ENCODE data around the gene PDZD2. TPM values are rescaled to one million over a fixed set of nuclear protein-coding genes. Genes with fewer than 3 reads are reported as not detected.
"Not testable (repeated sequence)": the region's sequence is repeated elsewhere in the genome, so short reads cannot be mapped to it uniquely, and the experiment has no call there.

PDZD2 gene
- total RNA-seq, 1 donor from 2014 or later = 2.6 TPM

DNA sequence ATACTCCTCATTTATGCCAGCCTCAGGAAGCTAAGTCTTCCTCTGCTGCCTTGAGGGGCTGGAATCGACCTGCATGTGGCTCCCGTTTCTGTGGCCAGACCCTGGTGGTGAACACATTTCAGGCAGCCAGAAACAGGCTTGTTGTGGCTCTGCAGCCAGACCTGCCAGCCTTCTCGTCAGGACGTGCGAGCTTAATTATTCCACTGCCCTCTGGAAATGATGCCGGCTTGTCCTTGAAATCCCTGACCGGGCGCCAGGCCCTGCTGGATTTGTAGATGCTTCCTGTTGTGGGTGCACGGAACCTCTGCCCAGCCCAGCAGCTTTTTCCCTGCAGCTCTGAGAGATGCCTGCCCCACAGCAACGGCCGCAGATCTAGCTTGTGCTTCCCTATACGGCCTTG, 41.6 kb downstream of the PDZD2 start:
- no peak overlapping the region for H3K9ac ChIP-seq (ENCODE audit: low read depth in 1 of 3, low read length in 3 of 3)
- no peak overlapping the region for H3K27ac ChIP-seq (ENCODE audit: low read depth, low read length)
- no peaks in the 10 kb centered on the region for H3K9me3 ChIP-seq (ENCODE audit: control insufficient read depth in 3 of 3, low read length in 3 of 3)
- H3K27me3 ChIP-seq (ENCODE audit: control insufficient read depth in 3 of 3, insufficient read depth in 3 of 3, low read length in 3 of 3) = peaks cover 0 to 3% (median 0%) of the 10 kb centered on the region in 3 donors
- H3K36me3 ChIP-seq (ENCODE audit: control insufficient read depth in 3 of 3, insufficient read depth in 3 of 3, low read length in 3 of 3) = no peaks in the 10 kb centered on the region
- H3K4me3 ChIP-seq (ENCODE audit: low read length in 3 of 3) = no peak overlapping the region
- peaks cover 0 to 3% (median 0%) of the 10 kb centered on the region in 3 donors for H3K4me1 ChIP-seq (ENCODE audit: control insufficient read depth in 3 of 3, insufficient read depth in 3 of 3, low read length in 3 of 3)

DNA sequence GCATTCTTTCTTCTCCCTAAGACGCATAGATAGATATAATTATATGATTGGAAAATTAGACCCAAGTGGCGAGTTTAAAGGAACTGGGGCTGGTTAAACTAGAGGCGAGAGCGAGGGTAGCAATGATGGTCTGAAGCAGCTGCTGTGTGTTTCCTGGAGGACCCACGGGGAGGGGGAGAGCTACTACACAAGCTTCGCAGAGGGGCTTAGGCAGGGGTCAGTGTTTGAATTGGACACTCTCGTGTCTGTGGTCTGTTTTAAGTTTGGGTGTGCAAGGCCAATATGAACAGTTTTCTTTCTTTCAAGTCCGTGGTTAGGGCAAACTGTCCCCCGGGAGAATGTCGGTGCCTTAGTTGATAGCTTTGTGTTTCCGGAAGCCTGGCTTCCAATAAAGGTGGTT, 43.1 kb downstream of the PDZD2 start:
- no peak overlapping the region for H3K27ac ChIP-seq (ENCODE audit: low read depth, low read length)
- H3K9ac ChIP-seq (ENCODE audit: low read depth in 1 of 3, low read length in 3 of 3) = no peak overlapping the region
- peaks cover 0 to 3% (median 0%) of the 10 kb centered on the region in 3 donors for H3K4me1 ChIP-seq (ENCODE audit: control insufficient read depth in 3 of 3, insufficient read depth in 3 of 3, low read length in 3 of 3)
- H3K36me3 ChIP-seq (ENCODE audit: control insufficient read depth in 3 of 3, insufficient read depth in 3 of 3, low read length in 3 of 3) = no peaks in the 10 kb centered on the region
- no peaks in the 10 kb centered on the region for H3K9me3 ChIP-seq (ENCODE audit: control insufficient read depth in 3 of 3, low read length in 3 of 3)
- H3K4me3 ChIP-seq (ENCODE audit: low read length in 3 of 3) = no peak overlapping the region
- peaks cover 0 to 3% (median 0%) of the 10 kb centered on the region in 3 donors for H3K27me3 ChIP-seq (ENCODE audit: control insufficient read depth in 3 of 3, insufficient read depth in 3 of 3, low read length in 3 of 3)

- Histone ChIP-seq H3K9ac (ENCODE audit: low read depth in 1 of 3, low read length in 3 of 3) (no peak overlapping the region), H3K27ac (ENCODE audit: low read depth, low read length) (no peak overlapping the region), H3K4me1 (ENCODE audit: control insufficient read depth in 3 of 3, insufficient read depth in 3 of 3, low read length in 3 of 3) (peaks cover 0 to 3% (median 0%) of the 10 kb centered on the region in 3 donors), H3K4me3 (ENCODE audit: low read length in 3 of 3) (no peak overlapping the region), H3K9me3 (ENCODE audit: control insufficient read depth in 3 of 3, low read length in 3 of 3) (no peaks in the 10 kb centered on the region), H3K27me3 (ENCODE audit: control insufficient read depth in 3 of 3, insufficient read depth in 3 of 3, low read length in 3 of 3) (peaks cover 0 to 3% (median 0%) of the 10 kb centered on the region in 3 donors), H3K36me3 (ENCODE audit: control insufficient read depth in 3 of 3, insufficient read depth in 3 of 3, low read length in 3 of 3) (no peaks in the 10 kb centered on the region)
These were observed 43.9 kb downstream of the PDZD2 start for GRCh38 chr5:31682851-31683250.

GRCh38 chr5:31688515-31689092, 49.7 kb downstream of the PDZD2 start:
- H3K36me3 ChIP-seq (ENCODE audit: control insufficient read depth in 3 of 3, insufficient read depth in 3 of 3, low read length in 3 of 3) = no peaks in the 10 kb centered on the region
- H3K4me1 ChIP-seq (ENCODE audit: control insufficient read depth in 3 of 3, insufficient read depth in 3 of 3, low read length in 3 of 3) = peaks cover 0 to 6% (median 3%) of the 10 kb centered on the region in 3 donors
- H3K27ac ChIP-seq (ENCODE audit: low read depth, low read length) = no peak overlapping the region
- H3K4me3 ChIP-seq (ENCODE audit: low read length in 3 of 3) = no peak overlapping the region
- H3K9me3 ChIP-seq (ENCODE audit: control insufficient read depth in 3 of 3, low read length in 3 of 3) = no peaks in the 10 kb centered on the region
- H3K9ac ChIP-seq (ENCODE audit: low read depth in 1 of 3, low read length in 3 of 3) = no peak overlapping the region
- no peaks in the 10 kb centered on the region for H3K27me3 ChIP-seq (ENCODE audit: control insufficient read depth in 3 of 3, insufficient read depth in 3 of 3, low read length in 3 of 3)

DNA sequence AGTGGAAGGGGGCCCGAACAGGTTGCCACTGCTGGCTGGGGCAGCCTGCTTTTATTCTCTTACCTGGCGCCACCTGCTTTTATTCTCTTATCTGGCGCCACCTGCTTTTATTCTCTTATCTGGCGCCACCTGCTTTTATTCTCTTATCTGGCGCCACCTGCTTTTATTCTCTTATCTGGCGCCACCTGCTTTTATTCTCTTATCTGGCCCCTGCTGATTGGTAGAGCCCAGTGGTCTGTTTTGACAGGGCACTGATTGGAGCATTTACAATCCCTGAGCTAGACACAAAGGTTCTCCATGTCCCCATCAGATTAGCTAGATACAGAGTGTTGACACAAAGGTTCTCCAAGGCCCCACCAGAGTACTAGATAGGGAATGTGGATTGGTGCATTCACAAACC, 52.5 kb downstream of the PDZD2 start:
- H3K36me3 ChIP-seq (ENCODE audit: control insufficient read depth in 3 of 3, insufficient read depth in 3 of 3, low read length in 3 of 3); H3K4me3 ChIP-seq (ENCODE audit: low read length in 3 of 3); H3K27me3 ChIP-seq (ENCODE audit: control insufficient read depth in 3 of 3, insufficient read depth in 3 of 3, low read length in 3 of 3); H3K27ac ChIP-seq (ENCODE audit: low read depth, low read length); H3K9ac ChIP-seq (ENCODE audit: low read depth in 1 of 3, low read length in 3 of 3); H3K4me1 ChIP-seq (ENCODE audit: control insufficient read depth in 3 of 3, insufficient read depth in 3 of 3, low read length in 3 of 3); H3K9me3 ChIP-seq (ENCODE audit: control insufficient read depth in 3 of 3, low read length in 3 of 3): not testable (repeated sequence)

- Histone ChIP-seq H3K9ac (ENCODE audit: low read depth in 1 of 3, low read length in 3 of 3) (no peak overlapping the region), H3K36me3 (ENCODE audit: control insufficient read depth in 3 of 3, insufficient read depth in 3 of 3, low read length in 3 of 3) (peaks cover 0 to 2% (median 0%) of the 10 kb centered on the region in 3 donors), H3K27me3 (ENCODE audit: control insufficient read depth in 3 of 3, insufficient read depth in 3 of 3, low read length in 3 of 3) (no peaks in the 10 kb centered on the region), H3K4me1 (ENCODE audit: control insufficient read depth in 3 of 3, insufficient read depth in 3 of 3, low read length in 3 of 3) (peaks cover 0 to 6% (median 3%) of the 10 kb centered on the region in 3 donors), H3K4me3 (ENCODE audit: low read length in 3 of 3) (no peak overlapping the region), H3K27ac (ENCODE audit: low read depth, low read length) (no peak overlapping the region), H3K9me3 (ENCODE audit: control insufficient read depth in 3 of 3, low read length in 3 of 3) (no peaks in the 10 kb centered on the region)
These were observed 53.8 kb downstream of the PDZD2 start for GRCh38 chr5:31692561-31693221.

DNA sequence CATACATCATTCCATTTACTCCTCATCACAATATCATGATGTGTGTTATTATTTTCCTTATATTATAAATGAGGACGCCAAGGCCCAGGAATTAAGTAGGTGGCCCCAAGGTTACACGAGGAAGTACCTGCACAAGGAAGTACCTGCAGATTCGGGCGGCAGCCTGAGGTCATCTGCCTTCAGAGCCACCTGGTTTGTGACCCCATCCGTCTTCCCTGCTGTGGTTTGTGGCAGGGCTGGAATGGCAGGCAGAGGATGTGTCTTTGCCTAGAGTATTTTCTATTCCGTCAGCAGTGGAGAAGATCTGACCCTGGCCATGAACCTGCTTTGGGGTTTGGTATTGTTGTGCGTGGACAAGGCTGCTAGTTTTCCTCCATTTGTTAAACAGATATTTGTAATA, 59.7 kb downstream of the PDZD2 start:
- H3K36me3 ChIP-seq (ENCODE audit: control insufficient read depth in 3 of 3, insufficient read depth in 3 of 3, low read length in 3 of 3) = peaks cover 0 to 2% (median 0%) of the 10 kb centered on the region in 3 donors
- no peaks in the 10 kb centered on the region for H3K9me3 ChIP-seq (ENCODE audit: control insufficient read depth in 3 of 3, low read length in 3 of 3)
- no peak overlapping the region for H3K27ac ChIP-seq (ENCODE audit: low read depth, low read length)
- no peak overlapping the region for H3K9ac ChIP-seq (ENCODE audit: low read depth in 1 of 3, low read length in 3 of 3)
- H3K4me3 ChIP-seq (ENCODE audit: low read length in 3 of 3) = no peak overlapping the region
- H3K27me3 ChIP-seq (ENCODE audit: control insufficient read depth in 3 of 3, insufficient read depth in 3 of 3, low read length in 3 of 3) = no peaks in the 10 kb centered on the region
- peaks cover 0 to 6% (median 3%) of the 10 kb centered on the region in 3 donors for H3K4me1 ChIP-seq (ENCODE audit: control insufficient read depth in 3 of 3, insufficient read depth in 3 of 3, low read length in 3 of 3)

DNA sequence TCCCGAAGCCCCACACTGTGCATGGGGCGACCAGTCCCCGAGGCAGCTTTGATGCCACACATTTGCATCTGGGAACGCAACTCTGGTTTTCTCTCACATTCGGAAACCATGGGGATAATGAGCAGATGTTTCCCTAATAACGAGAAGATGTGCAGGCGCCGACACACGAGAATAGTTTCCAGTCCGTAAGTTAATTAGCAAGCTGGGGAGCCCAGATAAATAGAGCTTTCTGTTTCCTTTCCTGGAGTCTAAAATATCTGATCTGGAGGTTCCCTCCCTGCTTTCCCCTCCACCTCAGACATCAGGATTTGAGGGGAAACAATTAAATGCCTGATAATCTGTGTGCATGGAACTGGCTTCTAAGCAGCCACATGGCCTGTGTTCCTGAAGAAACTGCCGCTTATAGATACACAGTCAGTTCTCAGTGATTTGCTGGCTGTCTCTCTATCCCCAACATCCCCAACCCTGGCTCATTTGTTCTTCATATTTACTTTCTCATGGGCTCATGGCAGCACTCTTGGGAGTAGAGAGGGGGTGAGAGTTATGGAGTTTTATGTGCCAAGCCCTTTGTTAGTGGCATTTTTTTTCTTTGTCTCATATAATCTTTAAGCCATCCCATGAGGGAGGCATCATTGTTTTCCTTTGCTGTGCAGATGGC, 62.8 kb downstream of the PDZD2 start:
- H3K4me3 ChIP-seq (ENCODE audit: low read length in 3 of 3) = no peak overlapping the region
- H3K9ac ChIP-seq (ENCODE audit: low read depth in 1 of 3, low read length in 3 of 3) = no peak overlapping the region
- H3K27ac ChIP-seq (ENCODE audit: low read depth, low read length) = no peak overlapping the region
- peaks cover 0 to 6% (median 3%) of the 10 kb centered on the region in 3 donors for H3K4me1 ChIP-seq (ENCODE audit: control insufficient read depth in 3 of 3, insufficient read depth in 3 of 3, low read length in 3 of 3)
- H3K27me3 ChIP-seq (ENCODE audit: control insufficient read depth in 3 of 3, insufficient read depth in 3 of 3, low read length in 3 of 3) = no peaks in the 10 kb centered on the region
- H3K9me3 ChIP-seq (ENCODE audit: control insufficient read depth in 3 of 3, low read length in 3 of 3) = no peaks in the 10 kb centered on the region
- no peaks in the 10 kb centered on the region for H3K36me3 ChIP-seq (ENCODE audit: control insufficient read depth in 3 of 3, insufficient read depth in 3 of 3, low read length in 3 of 3)

GRCh38 chr5:31702712-31703111, 63.8 kb downstream of the PDZD2 start:
- H3K9me3 ChIP-seq (ENCODE audit: control insufficient read depth in 3 of 3, low read length in 3 of 3) = no peaks in the 10 kb centered on the region
- H3K4me1 ChIP-seq (ENCODE audit: control insufficient read depth in 3 of 3, insufficient read depth in 3 of 3, low read length in 3 of 3) = peaks cover 0 to 6% (median 3%) of the 10 kb centered on the region in 3 donors
- no peak overlapping the region for H3K27ac ChIP-seq (ENCODE audit: low read depth, low read length)
- H3K4me3 ChIP-seq (ENCODE audit: low read length in 3 of 3) = no peak overlapping the region
- H3K9ac ChIP-seq (ENCODE audit: low read depth in 1 of 3, low read length in 3 of 3) = no peak overlapping the region
- H3K36me3 ChIP-seq (ENCODE audit: control insufficient read depth in 3 of 3, insufficient read depth in 3 of 3, low read length in 3 of 3) = no peaks in the 10 kb centered on the region
- H3K27me3 ChIP-seq (ENCODE audit: control insufficient read depth in 3 of 3, insufficient read depth in 3 of 3, low read length in 3 of 3) = no peaks in the 10 kb centered on the region

DNA sequence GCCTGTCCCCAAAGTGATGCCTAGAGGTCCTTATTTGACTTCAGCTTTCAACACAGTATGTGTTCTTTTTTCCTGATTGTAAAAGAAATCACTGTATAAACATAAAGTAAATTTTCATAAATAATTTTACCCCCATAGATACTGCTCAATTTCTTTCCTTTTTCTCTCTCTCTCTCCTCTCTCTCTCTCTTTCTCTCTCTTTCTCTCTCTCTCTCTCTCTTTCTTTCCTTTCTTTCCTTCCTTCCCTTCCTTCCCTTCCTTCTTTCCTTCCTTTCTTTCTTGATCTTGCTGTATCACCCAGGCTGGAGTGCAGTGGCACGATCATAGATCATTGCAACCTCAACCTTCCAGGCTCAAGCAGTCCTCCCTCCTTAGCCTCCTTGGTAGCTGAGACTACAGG, 64.8 kb downstream of the PDZD2 start:
- Histone ChIP-seq H3K27ac (ENCODE audit: low read depth, low read length) (no peak overlapping the region), H3K36me3 (ENCODE audit: control insufficient read depth in 3 of 3, insufficient read depth in 3 of 3, low read length in 3 of 3) (no peaks in the 10 kb centered on the region), H3K9ac (ENCODE audit: low read depth in 1 of 3, low read length in 3 of 3) (no peak overlapping the region), H3K4me1 (ENCODE audit: control insufficient read depth in 3 of 3, insufficient read depth in 3 of 3, low read length in 3 of 3) (peaks cover 0 to 6% (median 3%) of the 10 kb centered on the region in 3 donors), H3K4me3 (ENCODE audit: low read length in 3 of 3) (no peak overlapping the region), H3K9me3 (ENCODE audit: control insufficient read depth in 3 of 3, low read length in 3 of 3) (no peaks in the 10 kb centered on the region), H3K27me3 (ENCODE audit: control insufficient read depth in 3 of 3, insufficient read depth in 3 of 3, low read length in 3 of 3) (no peaks in the 10 kb centered on the region)

Data from skeletal muscle tissue (tissue), 4 donors.